Heart left ventricle (tissue), 16 donors: ENCODE results near the gene RUFY4. TPM values are rescaled to one million over a fixed set of nuclear protein-coding genes. Genes with fewer than 3 reads are reported as not detected.

Experiments used
- ATAC-seq, 4 donors: fragments of 200-7000 bp; cut with Tn5 transposase; one replicate each; pipeline ENCODE4 v1.9.1; 2020 to 2022; ENCODE audit warnings: moderate library complexity in 4 of 4, mild to moderate bottlenecking in 3 of 4, moderate number of reproducible peaks in 1 of 4
- DNase-seq, 5 donors: peaks; one replicate each; pipeline ENCODE4 v3.0.0-alpha.2; 2020
- H3K27ac ChIP-seq, 12 donors: fragments of 200-600 bp; sonication (generic) in 4 of 12; one replicate each; pipeline versions ENCODE4 v1.5.0 to v1.8.0; 2016 to 2022; ENCODE audit warnings: mild to moderate bottlenecking in 2 of 12
- H3K27me3 ChIP-seq, 9 donors: fragments of 200-600 bp; sonication (generic) in 2 of 9; one replicate each; pipeline versions ENCODE4 v1.5.1 to v1.8.0; 2016 to 2022; ENCODE audit warnings: mild to moderate bottlenecking in 3 of 9
- H3K36me3 ChIP-seq, 9 donors: fragments of 200-600 bp; sonication (generic) in 2 of 9; one replicate each; pipeline versions ENCODE4 v1.5.0 to v1.8.0; 2018 to 2022; ENCODE audit warnings: mild to moderate bottlenecking in 2 of 9
- H3K4me1 ChIP-seq, 12 donors: fragments of 200-600 bp; sonication (generic) in 4 of 12; one replicate each; pipeline versions ENCODE4 v1.5.0 to v1.8.0; 2016 to 2022; ENCODE audit warnings: mild to moderate bottlenecking in 3 of 12
- H3K4me3 ChIP-seq, 12 donors: fragments of 200-600 bp; sonication (generic) in 4 of 12; one replicate each; pipeline versions ENCODE4 v1.5.0 to v1.8.0; 2017 to 2022; ENCODE audit warnings: mild to moderate bottlenecking in 9 of 12, moderate library complexity in 4 of 12
- H3K9me3 ChIP-seq, 12 donors: fragments of 200-600 bp; sonication (generic) in 4 of 12; one replicate each; pipeline versions ENCODE4 v1.5.0 to v1.8.0; 2016 to 2022; ENCODE audit warnings: mild to moderate bottlenecking in 1 of 12
- POLR2A ChIP-seq, 2 donors: fragments of 450-650 bp; IDR thresholded peaks; one replicate each; pipeline ENCODE4 v1.6.1; 2017; ENCODE audit warnings: antibody characterized with exemption in 2 of 2, mild to moderate bottlenecking in 2 of 2, moderate library complexity in 2 of 2
- WGBS, 4 donors: extraction: QIAGEN DNeasy Blood & Tissue Kit in 2 of 4; methylation state at CpG; one replicate each; pipeline versions ENCODE4 v1.1.5 to v1.1.7; 2013 to 2018; 5-methylcytosine and 5-hydroxymethylcytosine counted together
- intact Hi-C, 10 donors: fragments of 100-400 bp; cut with DNase I; formaldehyde crosslinking; loops; one replicate each; pipeline versions ENCODE4 v1.11.1 to v1.14.2; 2022
- polyA plus RNA-seq, 2 donors: library from polyadenylated mRNA; stranded (reverse); fragments of 200-250 nt; gene quantifications; one replicate each; pipeline ENCODE4 v1.2.3, GENCODE V29; 2013
- total RNA-seq, 9 donors: library from RNA; depleted of rRNA in 2 of 9; stranded (reverse); fragments of >200 nt in 2 of 9; fragmentation: NEBNext Ultra II Directional in 3 of 9; extraction: Animal tissue kit (Norgen Biotek cat#: 25700) in 3 of 9; gene quantifications; one replicate each; pipeline versions ENCODE4 v1.1.0 to v1.2.4, GENCODE V29; 2016 to 2023
- TF ChIP-seq, protein P1 (sequence below), 12 donors: fragments of 200-600 bp; sonication (generic) in 4 of 12; IDR thresholded peaks; one replicate each; pipeline versions ENCODE4 v1.5.0 to v1.8.0; 2018 to 2022; ENCODE audit warnings: antibody characterized with exemption in 12 of 12, mild to moderate bottlenecking in 5 of 12
- donor health status: ischemic (EF 13 %, LVEDD 7.1; RV severe dilation, severe dysfunction).
- donor health status: healthy with polysubstance abuse.
- donor health status: DM: no; HTN: yes; CAD: no.
- donor health status: DM: no; HTN: no; CAD: no.
- donor health status: ischemic (EF 25% LVEDD 6.9; RV normal size, moderate dysfunction).
- donor health status: ischemic (EF 25% LVEDD 5.7; RV mildly dilated, moderate dysfunction).
- donor health status: healthy.
- donor health status: DM: yes; HTN: yes; CAD: no.
- donor health status: ischemic (EF 35%, LVEDD 5.7; RV mildly dilated, moderate dysfunction).
- donor health status: nonischemic (EF 11% LVEDD 7.7; RV severe dilation, severe dysfunction).
- donor health status: DM: yes; HTN: yes; CAD: no.
- donor health status: PGD.
- donor health status: ischemic (EF 29% LVEDD 5.4; RV normal size, mild dysfunction).
- donor health status: nonischemic (EF 23%, LVEDD 6.1; RV moderate dilation, normal function).

Gene RUFY4
- total and polyA plus RNA-seq, 11 donors: 0.11 to 1.0 (median 0.14) TPM; not detected in 8

DNA sequence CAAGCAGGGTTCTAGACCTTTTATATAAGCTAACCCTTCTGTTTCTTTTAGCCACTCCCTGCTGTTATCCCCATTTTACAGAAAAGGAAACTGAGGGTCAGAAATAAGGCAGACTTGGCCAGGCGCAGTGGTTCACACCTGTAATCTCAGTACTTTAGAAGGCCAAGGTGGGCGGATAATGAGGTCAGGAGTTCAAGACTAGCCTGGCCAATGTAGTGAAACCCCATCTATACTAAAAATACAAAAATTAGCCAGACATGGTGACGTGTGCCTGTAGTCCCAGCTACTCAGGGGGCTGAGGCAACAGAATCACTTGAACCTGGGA lies 14.3 kb downstream of the RUFY4 start:
- H3K27ac ChIP-seq: no peak overlapping the region
- H3K9me3 ChIP-seq: peaks cover 0 to 24% (median 7%) of the 10 kb centered on the region in 12 donors
- H3K4me1 ChIP-seq: no peaks in the 10 kb centered on the region
- no peak for DNase-seq
- TF ChIP-seq, protein P1, sequence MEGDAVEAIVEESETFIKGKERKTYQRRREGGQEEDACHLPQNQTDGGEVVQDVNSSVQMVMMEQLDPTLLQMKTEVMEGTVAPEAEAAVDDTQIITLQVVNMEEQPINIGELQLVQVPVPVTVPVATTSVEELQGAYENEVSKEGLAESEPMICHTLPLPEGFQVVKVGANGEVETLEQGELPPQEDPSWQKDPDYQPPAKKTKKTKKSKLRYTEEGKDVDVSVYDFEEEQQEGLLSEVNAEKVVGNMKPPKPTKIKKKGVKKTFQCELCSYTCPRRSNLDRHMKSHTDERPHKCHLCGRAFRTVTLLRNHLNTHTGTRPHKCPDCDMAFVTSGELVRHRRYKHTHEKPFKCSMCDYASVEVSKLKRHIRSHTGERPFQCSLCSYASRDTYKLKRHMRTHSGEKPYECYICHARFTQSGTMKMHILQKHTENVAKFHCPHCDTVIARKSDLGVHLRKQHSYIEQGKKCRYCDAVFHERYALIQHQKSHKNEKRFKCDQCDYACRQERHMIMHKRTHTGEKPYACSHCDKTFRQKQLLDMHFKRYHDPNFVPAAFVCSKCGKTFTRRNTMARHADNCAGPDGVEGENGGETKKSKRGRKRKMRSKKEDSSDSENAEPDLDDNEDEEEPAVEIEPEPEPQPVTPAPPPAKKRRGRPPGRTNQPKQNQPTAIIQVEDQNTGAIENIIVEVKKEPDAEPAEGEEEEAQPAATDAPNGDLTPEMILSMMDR (IDR thresholded peaks at IDR 0.05): no peak
- no peak for TF ChIP-seq POLR2A (IDR thresholded peaks at IDR 0.05)
- 89 to 93% (median 90%) methylated on average over 3 of the region's 3 CpGs for WGBS, 4 donors
- intact Hi-C loops: no loop called here
- no peak overlapping the region for H3K4me3 ChIP-seq
- H3K27me3 ChIP-seq: peaks cover 0 to 3% (median 0%) of the 10 kb centered on the region in 9 donors
- no peak for ATAC-seq
- no peaks in the 10 kb centered on the region for H3K36me3 ChIP-seq

GRCh38 chr2:218086478-218086877 lies 17.4 kb downstream of the RUFY4 start:
- H3K36me3 ChIP-seq: no peaks in the 10 kb centered on the region
- no peak for DNase-seq
- H3K9me3 ChIP-seq: peaks cover 0 to 24% (median 7%) of the 10 kb centered on the region in 12 donors
- no peak for ATAC-seq
- peaks cover 0 to 3% (median 0%) of the 10 kb centered on the region in 9 donors for H3K27me3 ChIP-seq
- no peaks in the 10 kb centered on the region for H3K4me1 ChIP-seq
- H3K4me3 ChIP-seq: no peak overlapping the region
- H3K27ac ChIP-seq: no peak overlapping the region
- TF ChIP-seq, protein P1 (IDR thresholded peaks at IDR 0.05): no peak
- no peak for TF ChIP-seq POLR2A (IDR thresholded peaks at IDR 0.05)
- intact Hi-C loops: no loop called here

DNA sequence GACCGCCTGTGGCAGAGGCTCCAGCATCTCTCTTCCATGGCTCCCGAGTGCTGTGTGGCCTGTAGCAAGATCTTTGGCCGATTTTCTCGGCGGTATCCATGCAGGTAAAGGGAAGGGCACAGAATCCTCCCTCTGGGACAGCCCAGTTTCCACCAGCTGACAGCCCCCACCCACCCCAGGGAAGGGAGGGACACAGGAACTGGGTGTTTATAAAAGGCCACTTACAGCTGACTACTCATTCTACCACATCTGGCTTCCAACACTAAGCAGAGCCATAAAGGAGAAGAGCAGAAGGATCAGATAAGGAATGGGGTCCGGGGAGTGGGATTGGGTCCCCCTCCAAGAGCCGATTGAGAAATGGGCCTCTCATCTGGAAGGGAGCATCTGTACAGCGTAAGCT lies 20.2 kb downstream of the RUFY4 start:
- Histone ChIP-seq H3K4me3 (no peak overlapping the region), H3K36me3 (no peaks in the 10 kb centered on the region), H3K4me1 (no peaks in the 10 kb centered on the region), H3K27ac (no peak overlapping the region), H3K9me3 (peaks cover 0 to 24% (median 7%) of the 10 kb centered on the region in 12 donors), H3K27me3 (peaks cover 0 to 4% (median 0%) of the 10 kb centered on the region in 9 donors)
- DNase-seq (no peak), ATAC-seq (no peak)
- 77 to 86% (median 81%) methylated on average over 8 of the region's 8 CpGs for WGBS, 4 donors
- no peak for TF ChIP-seq POLR2A (IDR thresholded peaks at IDR 0.05)
- TF ChIP-seq, protein P1 (IDR thresholded peaks at IDR 0.05): no peak
- intact Hi-C loops: no loop called here

DNA sequence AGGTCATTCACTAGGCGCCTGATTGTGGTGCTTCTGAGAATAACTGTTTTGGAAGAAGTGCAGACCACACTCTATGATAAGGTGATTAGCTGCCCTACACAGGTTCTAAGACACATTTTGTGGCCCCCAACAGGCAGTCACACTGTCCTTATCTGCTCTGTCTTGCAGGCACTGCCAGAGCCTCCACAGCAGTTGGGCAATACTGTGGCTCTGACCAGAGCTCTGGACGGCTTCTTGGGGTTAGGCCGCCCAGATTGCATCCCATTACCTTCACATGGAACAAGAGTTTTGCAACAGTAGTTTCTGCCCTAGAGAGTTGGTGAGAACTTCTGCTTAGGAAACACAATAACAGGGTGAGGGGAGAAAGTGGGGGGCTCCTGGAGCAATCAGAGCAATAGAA lies 22.7 kb downstream of the RUFY4 start:
- no peak for TF ChIP-seq POLR2A (IDR thresholded peaks at IDR 0.05)
- TF ChIP-seq, protein P1 (IDR thresholded peaks at IDR 0.05): no peak
- ATAC-seq (no peak), DNase-seq (no peak)
- 65 to 81% (median 74%) methylated on average over 3 of the region's 3 CpGs for WGBS, 4 donors
- H3K36me3 ChIP-seq: no peaks in the 10 kb centered on the region
- H3K9me3 ChIP-seq: peaks cover 0 to 9% (median 2%) of the 10 kb centered on the region in 12 donors
- no peak overlapping the region for H3K27ac ChIP-seq
- H3K27me3 ChIP-seq: peaks cover 0 to 4% (median 0%) of the 10 kb centered on the region in 9 donors
- no peak overlapping the region for H3K4me3 ChIP-seq
- no peaks in the 10 kb centered on the region for H3K4me1 ChIP-seq
- intact Hi-C loops: no loop called here
